Caco-2 (cell line): ENCODE measurements around the gene IL26. TPM values are rescaled to one million over a fixed set of nuclear protein-coding genes. Genes with fewer than 3 reads are reported as not detected.

Experiments used
- BruUV-seq: library from RNA; stranded (reverse); fragments of 400-500 nt; replicated peaks from 2 replicates; lab custom pipeline; 2021; lab: Mats Ljungman, UMichigan
- CTCF ChIA-PET: fragments of 300-600 bp; sonication (Branson Sonifier 250); formaldehyde crosslinking; loops from one replicate; lab custom pipeline; 2022; ENCODE audit warnings: antibody characterized with exemption; lab: Charles Lee
- POLR2A ChIA-PET: fragments of 300-600 bp; sonication (Branson Sonifier 250); formaldehyde crosslinking; loops from one replicate; lab custom pipeline; 2022; ENCODE audit warnings: antibody characterized with exemption; lab: Charles Lee
- DNase-seq, 2 experiments: peaks; one replicate each; pipeline versions ENCODE4 v3.0.0 to v3.0.0-alpha.2; 2020 to 2022
- H3K27me3 ChIP-seq: replicated peaks from 2 replicates; pipeline ENCODE4 v1.6.0; 2011; ENCODE audit warnings: low read length; ENCODE audit not compliant: control insufficient read depth, insufficient read depth
- H3K36me3 ChIP-seq: 2 replicates; pipeline ENCODE4 v1.5.1; 2011; ENCODE audit warnings: low read length; ENCODE audit not compliant: control insufficient read depth, insufficient read depth
- H3K4me1 ChIP-seq: fragments of 250-450 bp; sonication (Bioruptor Pico); 2 replicates; pipeline ENCODE4 v1.5.1; 2020; ENCODE audit warnings: mild to moderate bottlenecking
- H3K4me3 ChIP-seq: 2 replicates; pipeline ENCODE4 v1.5.1; 2011; ENCODE audit warnings: low read depth, mild to moderate bottlenecking, control low read depth, low read length
- H3K9me3 ChIP-seq: fragments of 250-450 bp; sonication (Bioruptor Pico); 2 replicates; pipeline ENCODE4 v1.5.1; 2020; ENCODE audit warnings: mild to moderate bottlenecking, moderate library complexity
- H3K27ac Mint-ChIP-seq: one replicate; pipeline ENCODE4 v1.8.0; 2022; ENCODE audit warnings: mixed read lengths; ENCODE audit not compliant: unreplicated experiment
- H3K27me3 Mint-ChIP-seq: one replicate; pipeline ENCODE4 v1.8.0; 2022; ENCODE audit warnings: mixed read lengths; ENCODE audit not compliant: insufficient read depth, unreplicated experiment
- H3K36me3 Mint-ChIP-seq: one replicate; pipeline ENCODE4 v1.8.0; 2022; ENCODE audit warnings: mild to moderate bottlenecking, mixed read lengths; ENCODE audit not compliant: insufficient read depth, unreplicated experiment
- H3K4me1 Mint-ChIP-seq: one replicate; pipeline ENCODE4 v1.8.0; 2022; ENCODE audit warnings: low read depth, mixed read lengths; ENCODE audit not compliant: unreplicated experiment
- H3K4me3 Mint-ChIP-seq: one replicate; pipeline ENCODE4 v1.8.0; 2022; ENCODE audit warnings: mild to moderate bottlenecking, moderate library complexity, mixed read lengths; ENCODE audit not compliant: unreplicated experiment
- H3K9me3 Mint-ChIP-seq: one replicate; pipeline ENCODE4 v1.8.0; 2022; ENCODE audit warnings: mixed read lengths; ENCODE audit not compliant: unreplicated experiment
- intact Hi-C: fragments of 100-400 bp; cut with micrococcal nuclease; formaldehyde crosslinking; loops from one replicate; pipeline ENCODE4 v1.10.0; 2022; ENCODE audit not compliant: unreplicated experiment
- total RNA-seq: library from RNA; stranded (reverse); gene quantifications from 2 replicates; pipeline ENCODE4 v1.2.3, GENCODE V29; 2022
- TF ChIP-seq, protein P1 (sequence below), 2 experiments: fragments of 200-600 bp in 1 of 2; IDR thresholded peaks; 1 replicate in 1 of 2; 2 replicates in 1 of 2; pipeline versions ENCODE4 v1.5.1 to v1.8.0; 2011 to 2022; ENCODE audit warnings: antibody characterized with exemption in 1 of 2, control low read depth in 1 of 2, inconsistent platforms in 1 of 2, low read depth in 1 of 2, low read length in 1 of 2, mild to moderate bottlenecking in 1 of 2, moderate library complexity in 1 of 2; ENCODE audit not compliant: insufficient read depth in 1 of 2, severe bottlenecking in 1 of 2, unreplicated experiment in 1 of 2

IL26 gene
- total RNA-seq, 1 experiment from 2014 or later: not detected

DNA sequence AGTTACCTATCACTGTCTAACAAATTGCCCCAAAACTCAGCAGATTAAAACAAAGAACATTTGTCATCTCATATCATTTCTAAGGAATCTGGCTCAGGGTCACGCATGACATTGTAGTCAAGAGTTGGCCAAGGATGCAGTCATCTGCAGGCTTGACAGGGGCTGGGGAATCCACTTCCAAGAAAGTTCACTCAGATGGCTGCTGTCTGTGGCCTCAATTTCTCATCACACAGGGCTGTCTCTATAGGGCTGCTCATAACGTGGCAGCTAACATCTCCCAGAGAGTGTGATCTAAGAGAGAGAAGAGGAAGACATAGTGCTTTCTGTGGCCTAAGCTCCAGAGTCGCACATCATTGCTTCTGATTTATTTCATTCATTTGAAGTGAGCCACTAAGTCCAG is 44.7 kb upstream of the IL26 start:
- Histone ChIP-seq H3K36me3 (no peaks in the 10 kb centered on the region), H3K4me1 (no peaks in the 10 kb centered on the region), H3K4me3 (no peak overlapping the region), H3K27me3 (no peaks in the 10 kb centered on the region), H3K9me3 (no peaks in the 10 kb centered on the region)
- H3K27ac Mint-ChIP-seq: no peak overlapping the region
- TF ChIP-seq, protein P1, sequence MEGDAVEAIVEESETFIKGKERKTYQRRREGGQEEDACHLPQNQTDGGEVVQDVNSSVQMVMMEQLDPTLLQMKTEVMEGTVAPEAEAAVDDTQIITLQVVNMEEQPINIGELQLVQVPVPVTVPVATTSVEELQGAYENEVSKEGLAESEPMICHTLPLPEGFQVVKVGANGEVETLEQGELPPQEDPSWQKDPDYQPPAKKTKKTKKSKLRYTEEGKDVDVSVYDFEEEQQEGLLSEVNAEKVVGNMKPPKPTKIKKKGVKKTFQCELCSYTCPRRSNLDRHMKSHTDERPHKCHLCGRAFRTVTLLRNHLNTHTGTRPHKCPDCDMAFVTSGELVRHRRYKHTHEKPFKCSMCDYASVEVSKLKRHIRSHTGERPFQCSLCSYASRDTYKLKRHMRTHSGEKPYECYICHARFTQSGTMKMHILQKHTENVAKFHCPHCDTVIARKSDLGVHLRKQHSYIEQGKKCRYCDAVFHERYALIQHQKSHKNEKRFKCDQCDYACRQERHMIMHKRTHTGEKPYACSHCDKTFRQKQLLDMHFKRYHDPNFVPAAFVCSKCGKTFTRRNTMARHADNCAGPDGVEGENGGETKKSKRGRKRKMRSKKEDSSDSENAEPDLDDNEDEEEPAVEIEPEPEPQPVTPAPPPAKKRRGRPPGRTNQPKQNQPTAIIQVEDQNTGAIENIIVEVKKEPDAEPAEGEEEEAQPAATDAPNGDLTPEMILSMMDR (IDR thresholded peaks at IDR 0.05; ENCODE audit: insufficient read depth in 1 of 2, low read depth in 1 of 2, low read length in 1 of 2, severe bottlenecking in 1 of 2, unreplicated experiment in 1 of 2): no peak
- intact Hi-C loops: no loop called here
- no peaks in the 10 kb centered on the region for H3K36me3 Mint-ChIP-seq
- POLR2A ChIA-PET: no interaction called here
- CTCF ChIA-PET: no interaction called here
- peaks cover 8% of the 10 kb centered on the region for H3K27me3 Mint-ChIP-seq
- no peaks in the 10 kb centered on the region for H3K4me1 Mint-ChIP-seq
- no peaks in the 10 kb centered on the region for H3K9me3 Mint-ChIP-seq
- H3K4me3 Mint-ChIP-seq: no peak overlapping the region
- BruUV-seq: no TSS peak
- no peak for DNase-seq

DNA sequence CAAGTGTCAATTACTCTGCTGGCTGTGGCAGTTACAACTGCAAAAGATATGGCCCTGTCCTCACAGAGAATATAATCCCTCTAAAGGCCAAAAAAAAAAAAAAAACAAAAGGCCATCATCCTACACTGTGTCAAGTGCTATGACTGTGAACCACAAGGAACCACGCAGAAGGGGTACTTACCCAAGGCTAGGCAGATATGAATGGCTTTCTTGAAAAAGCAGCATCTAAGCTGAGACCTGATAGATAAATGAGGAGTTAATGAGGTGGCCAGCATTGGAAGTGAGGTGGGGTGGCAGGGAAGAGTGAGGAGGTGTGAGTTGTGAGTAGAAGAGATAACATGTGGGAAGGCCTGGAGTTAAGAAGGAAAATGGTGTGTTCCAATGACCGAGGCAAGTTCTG is 44.2 kb upstream of the IL26 start:
- no peaks in the 10 kb centered on the region for H3K9me3 Mint-ChIP-seq
- TF ChIP-seq, protein P1 (IDR thresholded peaks at IDR 0.05; ENCODE audit: insufficient read depth in 1 of 2, low read depth in 1 of 2, low read length in 1 of 2, severe bottlenecking in 1 of 2, unreplicated experiment in 1 of 2): no peak
- peaks cover 9% of the 10 kb centered on the region for H3K27me3 Mint-ChIP-seq
- H3K36me3 Mint-ChIP-seq: no peaks in the 10 kb centered on the region
- H3K27ac Mint-ChIP-seq: no peak overlapping the region
- no peaks in the 10 kb centered on the region for H3K27me3 ChIP-seq
- ChIA-PET POLR2A (no interaction called here), CTCF (no interaction called here)
- BruUV-seq: no TSS peak
- no peaks in the 10 kb centered on the region for H3K4me1 ChIP-seq
- no peak for DNase-seq
- H3K4me1 Mint-ChIP-seq: no peaks in the 10 kb centered on the region
- intact Hi-C loops: no loop called here
- no peak overlapping the region for H3K4me3 ChIP-seq
- no peak overlapping the region for H3K4me3 Mint-ChIP-seq
- no peaks in the 10 kb centered on the region for H3K36me3 ChIP-seq
- H3K9me3 ChIP-seq: no peaks in the 10 kb centered on the region

DNA sequence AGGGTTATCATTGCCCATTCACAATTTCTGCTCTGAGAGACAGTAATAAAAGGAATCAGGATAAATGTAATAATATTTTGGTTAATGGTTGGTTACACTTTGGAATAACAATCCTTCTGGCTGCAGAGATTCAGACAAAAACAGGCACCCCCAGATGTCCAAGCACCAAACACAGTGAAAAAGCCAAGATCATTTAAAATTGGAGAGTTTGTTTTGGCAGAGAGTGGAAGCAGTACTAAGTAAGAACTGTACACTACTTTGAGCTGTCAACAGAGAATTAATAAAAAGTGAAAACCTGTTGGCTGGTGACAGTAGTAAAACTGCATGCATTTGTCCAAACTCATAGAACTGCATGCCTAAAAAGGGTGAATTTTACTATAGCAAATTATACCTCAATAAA is 43.4 kb upstream of the IL26 start:
- no TSS peak for BruUV-seq
- Mint-ChIP-seq H3K27me3 (peaks cover 11% of the 10 kb centered on the region), H3K4me1 (no peaks in the 10 kb centered on the region), H3K4me3 (no peak overlapping the region), H3K9me3 (no peaks in the 10 kb centered on the region), H3K36me3 (no peaks in the 10 kb centered on the region), H3K27ac (no peak overlapping the region)
- no peaks in the 10 kb centered on the region; the same call in 1 of the 2 replicates for H3K27me3 ChIP-seq
- ChIA-PET POLR2A (no interaction called here), CTCF (no interaction called here)
- no peak overlapping the region for H3K4me3 ChIP-seq
- H3K9me3 ChIP-seq: no peaks in the 10 kb centered on the region
- intact Hi-C loops: no loop called here
- DNase-seq: no peak
- H3K4me1 ChIP-seq: no peaks in the 10 kb centered on the region
- H3K36me3 ChIP-seq: no peaks in the 10 kb centered on the region
- TF ChIP-seq, protein P1 (IDR thresholded peaks at IDR 0.05; ENCODE audit: insufficient read depth in 1 of 2, low read depth in 1 of 2, low read length in 1 of 2, severe bottlenecking in 1 of 2, unreplicated experiment in 1 of 2): no peak
